HG03354 (cell line): Measurements from ENCODE around the gene RABGAP1L.
"Not testable (repeated sequence)": the region's sequence is repeated elsewhere in the genome, so short reads cannot be mapped to it uniquely, and the experiment has no call there.

ENCODE experiments used
- ATAC-seq: cut with Tn5 transposase; IDR thresholded peaks from one replicate; pipeline ENCODE4 v1.9.1; 2021; ENCODE audit warnings: mild to moderate bottlenecking; ENCODE audit not compliant: unreplicated experiment, poor library complexity, severe bottlenecking

Gene RABGAP1L

GRCh38 chr1:174872615-174873058 lies 713.3 kb downstream of the RABGAP1L start:
- ATAC-seq, result no peak

GRCh38 chr1:174874331-174875053 lies 715.2 kb downstream of the RABGAP1L start:
- ATAC-seq, result peak; percentile 68

GRCh38 chr1:174875306-174875705 lies 716.0 kb downstream of the RABGAP1L start:
- no peak for ATAC-seq

- ATAC-seq, result no peak
Observed at GRCh38 chr1:174877208-174877673, 717.9 kb downstream of the RABGAP1L start.

- no peak for ATAC-seq
Observed at GRCh38 chr1:174880171-174880570, 720.9 kb downstream of the RABGAP1L start.

GRCh38 chr1:174883409-174883808 lies 724.1 kb downstream of the RABGAP1L start:
- ATAC-seq, result no peak

- no peak for ATAC-seq
Observed at GRCh38 chr1:174884038-174884437, 724.7 kb downstream of the RABGAP1L start.

GRCh38 chr1:174884566-174884965 lies 725.2 kb downstream of the RABGAP1L start:
- ATAC-seq, result no peak

- ATAC-seq, result no peak
Observed at GRCh38 chr1:174890024-174890423, 730.7 kb downstream of the RABGAP1L start.

GRCh38 chr1:174892016-174892415 lies 732.7 kb downstream of the RABGAP1L start:
- no peak for ATAC-seq

- ATAC-seq, result no peak
Observed at GRCh38 chr1:174894117-174894762, 734.9 kb downstream of the RABGAP1L start.

GRCh38 chr1:174895610-174896009 lies 736.3 kb downstream of the RABGAP1L start:
- ATAC-seq, result not testable (repeated sequence)

GRCh38 chr1:174898102-174898797 lies 738.9 kb downstream of the RABGAP1L start:
- ATAC-seq, result no peak

GRCh38 chr1:174900317-174900716 lies 741.0 kb downstream of the RABGAP1L start:
- ATAC-seq, result no peak

- no peak for ATAC-seq
Observed at GRCh38 chr1:174902531-174903099, 743.3 kb downstream of the RABGAP1L start.

GRCh38 chr1:174911606-174912005 lies 752.3 kb downstream of the RABGAP1L start:
- ATAC-seq, result no peak

GRCh38 chr1:174912264-174912663 lies 752.9 kb downstream of the RABGAP1L start:
- ATAC-seq, result no peak

- no peak for ATAC-seq
Observed at GRCh38 chr1:174913225-174913903, 754.0 kb downstream of the RABGAP1L start.

GRCh38 chr1:174914991-174915390 lies 755.7 kb downstream of the RABGAP1L start:
- no peak for ATAC-seq

- no peak for ATAC-seq
Observed at GRCh38 chr1:174916846-174917245, 757.5 kb downstream of the RABGAP1L start.
